HepG2 (cell line): ENCODE measurements around the gene DENND4B. TPM values are rescaled to one million over a fixed set of nuclear protein-coding genes. Genes with fewer than 3 reads are reported as not detected.

Experiments
- CCDC6 ChIP-seq: sonication (generic); formaldehyde crosslinking; IDR thresholded peaks from 2 replicates; pipeline ENCODE4 v1.8.1; 2022; ENCODE audit warnings: mild to moderate bottlenecking, missing genetic modification reagents, moderate library complexity
- GFI1 ChIP-seq: sonication (generic); formaldehyde crosslinking; IDR thresholded peaks from 2 replicates; pipeline ENCODE4 v1.5.0; 2020; ENCODE audit warnings: missing genetic modification reagents, mild to moderate bottlenecking, borderline replicate concordance
- NFAT5 ChIP-seq: sonication (generic); formaldehyde crosslinking; IDR thresholded peaks from 2 replicates; pipeline ENCODE4 v1.4.0; 2020; ENCODE audit warnings: missing genetic modification reagents
- TAF1 ChIP-seq: sonication (generic); formaldehyde crosslinking; IDR thresholded peaks from 2 replicates; pipeline ENCODE4 v1.4.0; 2020; ENCODE audit warnings: missing genetic modification reagents
- TCF7 ChIP-seq: sonication (generic); IDR thresholded peaks from 2 replicates; pipeline ENCODE4 v1.6.1; 2016; ENCODE audit warnings: antibody characterized with exemption, low read depth
- TRIM24 ChIP-seq: sonication (generic); formaldehyde crosslinking; IDR thresholded peaks from 2 replicates; pipeline ENCODE4 v1.8.0; 2022; ENCODE audit warnings: mild to moderate bottlenecking, missing genetic modification reagents
- ZC3H4 ChIP-seq: sonication (generic); formaldehyde crosslinking; IDR thresholded peaks from 2 replicates; pipeline ENCODE4 v1.4.0; 2020; ENCODE audit warnings: missing genetic modification reagents, borderline replicate concordance
- ZFP90 ChIP-seq: sonication (generic); formaldehyde crosslinking; IDR thresholded peaks from 2 replicates; pipeline ENCODE4 v1.8.0; 2022; ENCODE audit warnings: missing genetic modification reagents, mild to moderate bottlenecking, inconsistent platforms, borderline replicate concordance
- ZNF562 ChIP-seq: sonication (generic); formaldehyde crosslinking; IDR thresholded peaks from 2 replicates; pipeline ENCODE4 v1.8.0; 2022; ENCODE audit warnings: missing genetic modification reagents, borderline replicate concordance
- ZNF737 ChIP-seq: sonication (generic); formaldehyde crosslinking; IDR thresholded peaks from 2 replicates; pipeline ENCODE4 v1.5.0; 2020; ENCODE audit warnings: missing genetic modification reagents, mild to moderate bottlenecking, borderline replicate concordance
- ZSCAN12 ChIP-seq: sonication (generic); formaldehyde crosslinking; IDR thresholded peaks from 2 replicates; pipeline ENCODE4 v1.9.0; 2021; ENCODE audit warnings: mild to moderate bottlenecking, missing genetic modification reagents
- polyA plus RNA-seq, 8 experiments: library from polyadenylated mRNA; depleted of rRNA in 3 of 8; stranded (reverse) in 7 of 8; unstranded in 1 of 8; fragments of >200 nt; fragmentation: Illumina TruSeq in 4 of 8; extraction: Trizol in 4 of 8; gene quantifications; 2 replicates each; pipeline versions ENCODE4 v1.2.1 to v1.2.3, GENCODE V29; 2011 to 2016; ENCODE audit warnings: low read depth in 4 of 8, missing spikeins in 1 of 8, mixed read lengths in 1 of 8; ENCODE audit not compliant: insufficient read depth in 1 of 8
- total RNA-seq, 5 experiments: library from RNA; depleted of rRNA; stranded (reverse); fragments of >200 nt; fragmentation: Illumina TruSeq; extraction: Trizol; gene quantifications; 2 replicates each; pipeline ENCODE4 v1.2.3, GENCODE V29; 2016; ENCODE audit warnings: low read depth in 1 of 5
- TF ChIP-seq, protein P1 (sequence below): sonication (generic); formaldehyde crosslinking; IDR thresholded peaks from 2 replicates; pipeline ENCODE4 v1.4.0; 2020; ENCODE audit warnings: mild to moderate bottlenecking, missing genetic modification reagents
- TF ChIP-seq, protein P2 (sequence below): sonication (generic); formaldehyde crosslinking; IDR thresholded peaks from 2 replicates; pipeline ENCODE4 v1.5.1; 2020; ENCODE audit warnings: mild to moderate bottlenecking, missing genetic modification reagents, moderate library complexity
- TF ChIP-seq, protein P3 (sequence below): sonication (generic); formaldehyde crosslinking; IDR thresholded peaks from 2 replicates; pipeline ENCODE4 v1.4.0; 2020; ENCODE audit warnings: missing genetic modification reagents

DENND4B gene
- total and polyA plus RNA-seq, 2 of the 13 experiments (the other 11 are each of a cell fraction or from before 2014, with no cell fraction given): 15.1 to 20.3 TPM

- no peak for TF ChIP-seq NFAT5 (CRISPR knock-in tag)
- TF ChIP-seq, protein P1, sequence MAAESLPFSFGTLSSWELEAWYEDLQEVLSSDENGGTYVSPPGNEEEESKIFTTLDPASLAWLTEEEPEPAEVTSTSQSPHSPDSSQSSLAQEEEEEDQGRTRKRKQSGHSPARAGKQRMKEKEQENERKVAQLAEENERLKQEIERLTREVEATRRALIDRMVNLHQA (CRISPR knock-in tag): no peak
- peak; percentile 64; the same call in 1 of the 2 replicates for TF ChIP-seq TAF1 (CRISPR knock-in tag)
- no peak for TF ChIP-seq ZNF737 (CRISPR knock-in tag)
- TF ChIP-seq ZNF562: no peak
- no peak for TF ChIP-seq TRIM24
- TF ChIP-seq ZC3H4: no peak
- TF ChIP-seq GFI1 (CRISPR knock-in tag): 0 out of 2 replicates have a peak, but pooled peaks have one; percentile 27
- TF ChIP-seq CCDC6 (CRISPR knock-in tag): 0 out of 2 replicates have a peak, but pooled peaks have one; percentile 11
- TF ChIP-seq ZSCAN12: no peak
- TF ChIP-seq, protein P2, sequence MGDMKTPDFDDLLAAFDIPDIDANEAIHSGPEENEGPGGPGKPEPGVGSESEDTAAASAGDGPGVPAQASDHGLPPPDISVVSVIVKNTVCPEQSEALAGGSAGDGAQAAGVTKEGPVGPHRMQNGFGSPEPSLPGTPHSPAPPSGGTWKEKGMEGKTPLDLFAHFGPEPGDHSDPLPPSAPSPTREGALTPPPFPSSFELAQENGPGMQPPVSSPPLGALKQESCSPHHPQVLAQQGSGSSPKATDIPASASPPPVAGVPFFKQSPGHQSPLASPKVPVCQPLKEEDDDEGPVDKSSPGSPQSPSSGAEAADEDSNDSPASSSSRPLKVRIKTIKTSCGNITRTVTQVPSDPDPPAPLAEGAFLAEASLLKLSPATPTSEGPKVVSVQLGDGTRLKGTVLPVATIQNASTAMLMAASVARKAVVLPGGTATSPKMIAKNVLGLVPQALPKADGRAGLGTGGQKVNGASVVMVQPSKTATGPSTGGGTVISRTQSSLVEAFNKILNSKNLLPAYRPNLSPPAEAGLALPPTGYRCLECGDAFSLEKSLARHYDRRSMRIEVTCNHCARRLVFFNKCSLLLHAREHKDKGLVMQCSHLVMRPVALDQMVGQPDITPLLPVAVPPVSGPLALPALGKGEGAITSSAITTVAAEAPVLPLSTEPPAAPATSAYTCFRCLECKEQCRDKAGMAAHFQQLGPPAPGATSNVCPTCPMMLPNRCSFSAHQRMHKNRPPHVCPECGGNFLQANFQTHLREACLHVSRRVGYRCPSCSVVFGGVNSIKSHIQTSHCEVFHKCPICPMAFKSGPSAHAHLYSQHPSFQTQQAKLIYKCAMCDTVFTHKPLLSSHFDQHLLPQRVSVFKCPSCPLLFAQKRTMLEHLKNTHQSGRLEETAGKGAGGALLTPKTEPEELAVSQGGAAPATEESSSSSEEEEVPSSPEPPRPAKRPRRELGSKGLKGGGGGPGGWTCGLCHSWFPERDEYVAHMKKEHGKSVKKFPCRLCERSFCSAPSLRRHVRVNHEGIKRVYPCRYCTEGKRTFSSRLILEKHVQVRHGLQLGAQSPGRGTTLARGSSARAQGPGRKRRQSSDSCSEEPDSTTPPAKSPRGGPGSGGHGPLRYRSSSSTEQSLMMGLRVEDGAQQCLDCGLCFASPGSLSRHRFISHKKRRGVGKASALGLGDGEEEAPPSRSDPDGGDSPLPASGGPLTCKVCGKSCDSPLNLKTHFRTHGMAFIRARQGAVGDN: peak; percentile 55
- TF ChIP-seq, protein P3, sequence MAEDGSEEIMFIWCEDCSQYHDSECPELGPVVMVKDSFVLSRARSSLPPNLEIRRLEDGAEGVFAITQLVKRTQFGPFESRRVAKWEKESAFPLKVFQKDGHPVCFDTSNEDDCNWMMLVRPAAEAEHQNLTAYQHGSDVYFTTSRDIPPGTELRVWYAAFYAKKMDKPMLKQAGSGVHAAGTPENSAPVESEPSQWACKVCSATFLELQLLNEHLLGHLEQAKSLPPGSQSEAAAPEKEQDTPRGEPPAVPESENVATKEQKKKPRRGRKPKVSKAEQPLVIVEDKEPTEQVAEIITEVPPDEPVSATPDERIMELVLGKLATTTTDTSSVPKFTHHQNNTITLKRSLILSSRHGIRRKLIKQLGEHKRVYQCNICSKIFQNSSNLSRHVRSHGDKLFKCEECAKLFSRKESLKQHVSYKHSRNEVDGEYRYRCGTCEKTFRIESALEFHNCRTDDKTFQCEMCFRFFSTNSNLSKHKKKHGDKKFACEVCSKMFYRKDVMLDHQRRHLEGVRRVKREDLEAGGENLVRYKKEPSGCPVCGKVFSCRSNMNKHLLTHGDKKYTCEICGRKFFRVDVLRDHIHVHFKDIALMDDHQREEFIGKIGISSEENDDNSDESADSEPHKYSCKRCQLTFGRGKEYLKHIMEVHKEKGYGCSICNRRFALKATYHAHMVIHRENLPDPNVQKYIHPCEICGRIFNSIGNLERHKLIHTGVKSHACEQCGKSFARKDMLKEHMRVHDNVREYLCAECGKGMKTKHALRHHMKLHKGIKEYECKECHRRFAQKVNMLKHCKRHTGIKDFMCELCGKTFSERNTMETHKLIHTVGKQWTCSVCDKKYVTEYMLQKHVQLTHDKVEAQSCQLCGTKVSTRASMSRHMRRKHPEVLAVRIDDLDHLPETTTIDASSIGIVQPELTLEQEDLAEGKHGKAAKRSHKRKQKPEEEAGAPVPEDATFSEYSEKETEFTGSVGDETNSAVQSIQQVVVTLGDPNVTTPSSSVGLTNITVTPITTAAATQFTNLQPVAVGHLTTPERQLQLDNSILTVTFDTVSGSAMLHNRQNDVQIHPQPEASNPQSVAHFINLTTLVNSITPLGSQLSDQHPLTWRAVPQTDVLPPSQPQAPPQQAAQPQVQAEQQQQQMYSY (CRISPR knock-in tag): no peak
- no peak for TF ChIP-seq TCF7
- no peak for TF ChIP-seq ZFP90 (CRISPR knock-in tag)
Observed at GRCh38 chr1:153922972-153923925, 23.3 kb downstream of the DENND4B start, which contains the start of gene GATAD2B (continued).
